Ovary (tissue), 9 donors: ENCODE measurements around the gene ZNF362. TPM values are rescaled to one million over a fixed set of nuclear protein-coding genes. Genes with fewer than 3 reads are reported as not detected.

Experiments
- DNase-seq, 5 donors: peaks; one replicate each; pipeline ENCODE4 v3.0.0-alpha.2; 2019 to 2020
- H3K27ac ChIP-seq, 2 donors: fragments of 200-600 bp; one replicate each; pipeline versions ENCODE4 v1.5.1 to v1.8.0; 2019 to 2022
- H3K27me3 ChIP-seq: fragments of 200-600 bp; one replicate; pipeline ENCODE4 v1.8.0; 2022
- H3K36me3 ChIP-seq: fragments of 200-600 bp; sonication (generic); one replicate; pipeline ENCODE4 v1.5.1; 2019
- H3K4me1 ChIP-seq: one replicate; pipeline ENCODE4 v1.8.1; 2013; ENCODE audit warnings: mild to moderate bottlenecking, moderate library complexity; ENCODE audit not compliant: insufficient read depth
- H3K4me3 ChIP-seq: fragments of 200-600 bp; sonication (generic); one replicate; pipeline ENCODE4 v1.5.1; 2017
- H3K9me3 ChIP-seq, 2 donors: fragments of 200-600 bp in 1 of 2; sonication (generic) in 1 of 2; one replicate each; pipeline versions ENCODE4 v1.5.1 to v1.8.1; 2013 to 2019; ENCODE audit warnings: mild to moderate bottlenecking in 1 of 2, moderate library complexity in 1 of 2
- CTCF ChIP-seq, 3 donors: fragments of 450-650 bp in 2 of 3; fragments of 200-600 bp in 1 of 3; IDR thresholded peaks; one replicate each; pipeline versions ENCODE4 v1.5.1 to v1.8.0; 2016 to 2022; ENCODE audit warnings: antibody characterized with exemption in 3 of 3, mild to moderate bottlenecking in 1 of 3
- EP300 ChIP-seq: sonication (generic); formaldehyde crosslinking; IDR thresholded peaks from one replicate; pipeline ENCODE4 v1.6.1; 2017; ENCODE audit warnings: antibody characterized with exemption
- POLR2A ChIP-seq: fragments of 450-650 bp; IDR thresholded peaks from one replicate; pipeline ENCODE4 v1.6.1; 2017; ENCODE audit warnings: antibody characterized with exemption, mild to moderate bottlenecking, moderate library complexity
- WGBS, 3 donors: extraction: QIAGEN DNeasy Blood & Tissue Kit in 1 of 3; methylation state at CpG; one replicate each; pipeline versions ENCODE4 v1.1.5 to v1.1.7; 2013 to 2017; 5-methylcytosine and 5-hydroxymethylcytosine counted together
- intact Hi-C, 4 donors: fragments of 100-400 bp; cut with DNase I; formaldehyde crosslinking; loops; one replicate each; pipeline versions ENCODE4 v1.11.0 to v1.15.1; 2022 to 2023
- polyA plus RNA-seq, 2 donors: library from polyadenylated mRNA; stranded (reverse); fragments of 200-250 nt in 1 of 2; fragments of 350-450 nt in 1 of 2; fragmentation: Illumina TruSeq in 1 of 2; extraction: RNeasy Lipid Tissue Mini Kit (QIAGEN cat#74804) in 1 of 2; gene quantifications; one replicate each; pipeline ENCODE4 v1.2.3, GENCODE V29; 2013 to 2014
- total RNA-seq, 7 donors: library from RNA; depleted of rRNA in 2 of 7; stranded (reverse); fragments of >200 nt in 2 of 7; fragmentation: NEBNext Ultra II Directional in 3 of 7; extraction: Animal tissue kit (Norgen Biotek cat#: 25700) in 3 of 7; gene quantifications; one replicate each; pipeline versions ENCODE4 v1.1.0 to v1.2.4, GENCODE V29; 2016 to 2023
- donor health status: DM: no; HTN: no; CAD: no; lungs with moderate emphysema.
- donor health status: DM: no; HTN: no; CAD: no.
- donor health status: Bipolar disorder and iron deficiency.
- donor health status: DM: yes; HTN: yes; CAD: no.
- donor health status: DM: no; HTN: no; CAD: no.
- donor health status: DM: yes; HTN: yes; CAD: no.

The ZNF362 gene
- total and polyA plus RNA-seq, 9 donors, result 8.2 to 52.6 (median 32.7) TPM

GRCh38 chr1:33334081-33334552 is 77.8 kb downstream of the ZNF362 start:
- 54 to 58% (median 57%) methylated on average over 17 of the region's 17 CpGs for WGBS, 3 donors
- Histone ChIP-seq H3K4me3 (no peak overlapping the region), H3K4me1 (peaks cover 21% of the 10 kb centered on the region), H3K27me3 (no peaks in the 10 kb centered on the region), H3K9me3 (no peaks in the 10 kb centered on the region), H3K27ac (peak overlapping the region in 1 of 2 donors; percentile 17), H3K36me3 (no peaks in the 10 kb centered on the region)
- peak in 2 of 5 donors; percentile 56 to 77 for DNase-seq
- intact Hi-C loops, result no loop called here
- TF ChIP-seq EP300, result no peak
- no peak for TF ChIP-seq CTCF (IDR thresholded peaks at IDR 0.05)
- no peak for TF ChIP-seq POLR2A

DNA sequence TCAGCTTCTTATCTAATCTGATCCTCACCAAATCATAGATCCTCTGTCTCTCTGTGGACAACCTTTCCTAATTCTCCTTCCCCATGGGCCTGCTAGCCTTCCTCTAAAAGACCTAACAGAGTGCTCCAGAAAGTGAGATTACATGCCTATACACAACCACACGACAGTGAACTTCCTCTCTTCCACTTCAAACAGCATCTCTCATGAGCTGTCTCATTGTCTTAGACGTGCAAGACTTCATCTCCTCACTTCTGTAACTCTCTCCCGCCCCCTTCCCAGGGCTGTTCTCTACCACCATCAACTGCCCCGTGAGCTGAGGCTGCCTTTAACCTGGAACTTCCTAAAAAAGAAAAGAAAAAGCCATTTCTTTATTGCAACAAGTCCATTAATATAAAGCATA is 78.7 kb downstream of the ZNF362 start:
- no peak for DNase-seq
- no peak for TF ChIP-seq POLR2A
- Histone ChIP-seq H3K36me3 (no peaks in the 10 kb centered on the region), H3K27me3 (no peaks in the 10 kb centered on the region), H3K4me3 (no peak overlapping the region), H3K4me1 (peaks cover 27% of the 10 kb centered on the region), H3K27ac (no peak overlapping the region), H3K9me3 (no peaks in the 10 kb centered on the region)
- intact Hi-C loops, result no loop called here
- WGBS, 3 donors, result 39 to 48% (median 44%) methylated on average over 4 of the region's 4 CpGs

DNA sequence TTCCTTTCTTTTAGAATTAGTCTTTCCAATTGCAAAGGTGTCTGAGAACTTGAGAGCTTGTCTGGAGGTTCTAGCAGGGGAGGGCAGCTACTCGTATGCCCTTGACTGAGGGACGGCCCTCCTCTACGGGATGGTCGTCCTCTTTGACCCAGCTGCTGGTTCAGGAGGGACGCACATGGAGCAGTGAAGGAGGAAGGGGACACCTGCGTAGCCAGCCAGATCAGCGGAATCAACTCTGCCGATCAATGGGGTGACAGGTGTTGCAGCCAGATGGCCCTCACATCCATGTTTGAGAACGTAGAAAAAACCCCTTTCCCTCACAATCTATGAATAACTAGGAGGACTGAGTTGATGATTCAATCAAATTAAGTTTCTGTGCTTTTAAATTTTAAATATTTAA is 80.3 kb downstream of the ZNF362 start:
- H3K36me3 ChIP-seq, result no peaks in the 10 kb centered on the region
- TF ChIP-seq POLR2A (no peak), EP300 (no peak), CTCF (IDR thresholded peaks at IDR 0.05) (no peak)
- peaks cover 34% of the 10 kb centered on the region for H3K4me1 ChIP-seq
- WGBS, 3 donors, result 65 to 68% (median 65%) methylated on average over 9 of the region's 9 CpGs
- H3K27ac ChIP-seq, result no peak overlapping the region
- intact Hi-C loops, result no loop called here
- no peak for DNase-seq
- no peaks in the 10 kb centered on the region for H3K27me3 ChIP-seq
- H3K9me3 ChIP-seq, result no peaks in the 10 kb centered on the region
- no peak overlapping the region for H3K4me3 ChIP-seq

DNA sequence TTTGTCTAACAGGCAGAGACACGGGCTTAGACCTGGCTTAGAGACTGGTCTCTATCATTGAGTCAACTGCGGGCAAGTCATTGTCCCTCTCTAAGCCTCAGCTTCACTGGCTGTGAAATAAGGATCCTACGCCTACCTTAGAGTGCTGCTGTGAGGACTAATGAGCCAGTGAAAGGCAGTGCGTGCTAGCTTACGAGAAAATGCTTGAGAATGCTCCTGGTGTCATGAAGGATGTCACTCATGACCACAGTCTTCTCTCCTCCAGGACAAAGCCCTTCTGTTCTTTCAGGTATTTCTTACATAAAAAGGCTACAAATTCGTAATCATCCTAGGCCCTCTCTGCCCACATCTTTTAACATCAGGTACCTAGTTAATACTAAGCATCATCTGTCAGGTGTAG is 81.1 kb downstream of the ZNF362 start:
- H3K4me1 ChIP-seq, result peaks cover 40% of the 10 kb centered on the region

DNA sequence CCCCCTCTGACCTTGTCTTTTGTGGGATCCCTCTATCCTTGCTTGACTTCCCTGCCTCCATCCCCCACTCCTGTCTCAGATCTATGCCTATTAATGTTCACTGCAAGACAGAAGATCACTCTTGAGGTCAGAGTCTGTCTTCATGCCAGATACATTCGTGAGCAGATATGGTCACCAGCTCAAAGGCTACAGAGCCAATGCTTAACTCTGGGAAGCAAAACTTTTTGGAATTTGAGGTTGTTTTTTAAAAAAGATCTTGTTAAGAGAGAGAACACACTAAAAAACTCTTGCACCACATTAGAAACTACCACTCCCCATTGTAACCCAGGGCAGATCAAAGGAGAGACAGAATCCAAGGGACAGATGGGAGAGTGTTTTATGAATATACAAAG is 81.8 kb downstream of the ZNF362 start:
- H3K27me3 ChIP-seq, result no peaks in the 10 kb centered on the region
- 4 to 18% (median 8%) methylated on average over 1 of the region's 1 CpG for WGBS, 3 donors
- intact Hi-C loops, result no loop called here
- peaks cover 45% of the 10 kb centered on the region for H3K4me1 ChIP-seq
- DNase-seq, result no peak
- H3K9me3 ChIP-seq, result no peaks in the 10 kb centered on the region
- H3K4me3 ChIP-seq, result no peak overlapping the region
- peak overlapping the region in 1 of 2 donors; percentile 42 for H3K27ac ChIP-seq
- TF ChIP-seq CTCF (IDR thresholded peaks at IDR 0.05) (no peak), EP300 (no peak), POLR2A (no peak)
- H3K36me3 ChIP-seq, result no peaks in the 10 kb centered on the region

More for the DNA sequence above, 81.1 kb downstream of the ZNF362 start:
- H3K36me3 ChIP-seq, result no peaks in the 10 kb centered on the region
- no peak for DNase-seq
- intact Hi-C loops, result no loop called here
- WGBS, 3 donors, result 84 to 91% (median 90%) methylated on average over 6 of the region's 6 CpGs
- no peak overlapping the region for H3K4me3 ChIP-seq
- no peaks in the 10 kb centered on the region for H3K9me3 ChIP-seq
- H3K27me3 ChIP-seq, result no peaks in the 10 kb centered on the region
- no peak for TF ChIP-seq EP300
- peak overlapping the region in 1 of 2 donors; percentile 2 for H3K27ac ChIP-seq
